SK-N-MC (cell line): ENCODE results near the gene ZNF428.

ENCODE experiments used
- DNase-seq: peaks from one replicate; pipeline ENCODE4 v3.0.0-alpha.2; 2011; ENCODE audit warnings: low read depth, low spot score
- H3K27ac ChIP-seq: fragments of 200-600 bp; sonication (generic); 2 replicates; pipeline ENCODE4 v1.5.1; 2016; ENCODE audit warnings: mixed run types
- H3K36me3 ChIP-seq: fragments of 200-600 bp; sonication (generic); 2 replicates; pipeline ENCODE4 v1.6.1; 2017; ENCODE audit warnings: antibody characterized with exemption, low read length, mixed read lengths; ENCODE audit not compliant: insufficient read depth
- H3K4me3 ChIP-seq: fragments of 200-600 bp; sonication (generic); 2 replicates; pipeline ENCODE4 v1.5.1; 2016
- H3K9ac ChIP-seq: fragments of 200-600 bp; sonication (generic); 2 replicates; pipeline ENCODE4 v1.8.0; 2017; ENCODE audit warnings: mixed run types, mixed read lengths; ENCODE audit not compliant: insufficient read length
- H3K9me3 ChIP-seq: fragments of 200-600 bp; sonication (generic); 2 replicates; pipeline ENCODE4 v1.6.1; 2017; ENCODE audit warnings: low read depth, mild to moderate bottlenecking, antibody characterized with exemption, low read length, moderate library complexity, mixed read lengths
- EZH2 ChIP-seq: fragments of 200-600 bp; sonication (generic); IDR thresholded peaks from one replicate; pipeline ENCODE4 v1.6.1; 2017; ENCODE audit warnings: antibody characterized with exemption
- FOXP2 ChIP-seq: optimal IDR thresholded peaks from 2 replicates; pipeline ENCODE3; 2011; ENCODE audit warnings: mild to moderate bottlenecking, moderate library complexity; ENCODE audit not compliant: insufficient read depth; ENCODE audit errors: extremely low read length, control extremely low read depth
- POLR2AphosphoS5 ChIP-seq: IDR thresholded peaks from 2 replicates; pipeline ENCODE4 v1.6.1; 2012; ENCODE audit warnings: mild to moderate bottlenecking, low read depth, low read length, borderline replicate concordance

The ZNF428 gene

DNA sequence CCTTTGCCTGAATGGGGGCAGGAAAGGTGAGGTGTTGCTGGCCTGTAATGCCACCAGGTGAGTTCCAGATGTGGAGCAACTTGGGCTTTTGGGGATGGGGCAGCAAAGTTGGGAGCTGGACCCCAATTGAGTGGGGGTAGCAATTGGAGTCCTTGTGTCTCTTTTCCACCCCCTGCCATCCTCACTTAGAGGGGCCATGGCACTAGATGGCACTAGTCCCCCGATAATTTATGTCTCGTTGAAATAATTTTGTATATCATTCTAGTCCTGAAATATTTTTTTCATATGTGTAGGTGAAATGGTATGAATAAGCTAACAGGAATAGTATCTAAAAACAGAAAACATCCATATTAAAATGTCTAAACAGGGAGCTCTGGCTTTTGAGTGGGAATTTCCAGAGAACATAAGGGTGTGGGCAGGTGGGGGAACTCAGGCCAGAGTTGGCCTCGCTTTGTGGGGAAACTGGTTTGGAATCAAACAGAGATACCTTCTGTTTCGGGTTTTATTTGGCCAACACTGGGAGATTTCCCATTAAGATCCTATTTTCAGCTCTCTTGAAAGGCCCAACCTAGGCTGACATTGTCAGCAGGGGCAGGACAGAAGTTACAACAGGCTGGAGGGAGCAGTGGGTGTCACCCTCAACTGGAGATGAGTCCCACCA lies 19.7 kb downstream of the ZNF428 start:
- Histone ChIP-seq H3K4me3 (no peak overlapping the region), H3K9ac (no peak overlapping the region), H3K27ac (no peak overlapping the region), H3K36me3 (peaks cover 18% of the 10 kb centered on the region), H3K9me3 (no peaks in the 10 kb centered on the region)
- no peak for DNase-seq
- no peak for TF ChIP-seq FOXP2
- no peak for TF ChIP-seq EZH2
- TF ChIP-seq POLR2AphosphoS5 = no peak

DNA sequence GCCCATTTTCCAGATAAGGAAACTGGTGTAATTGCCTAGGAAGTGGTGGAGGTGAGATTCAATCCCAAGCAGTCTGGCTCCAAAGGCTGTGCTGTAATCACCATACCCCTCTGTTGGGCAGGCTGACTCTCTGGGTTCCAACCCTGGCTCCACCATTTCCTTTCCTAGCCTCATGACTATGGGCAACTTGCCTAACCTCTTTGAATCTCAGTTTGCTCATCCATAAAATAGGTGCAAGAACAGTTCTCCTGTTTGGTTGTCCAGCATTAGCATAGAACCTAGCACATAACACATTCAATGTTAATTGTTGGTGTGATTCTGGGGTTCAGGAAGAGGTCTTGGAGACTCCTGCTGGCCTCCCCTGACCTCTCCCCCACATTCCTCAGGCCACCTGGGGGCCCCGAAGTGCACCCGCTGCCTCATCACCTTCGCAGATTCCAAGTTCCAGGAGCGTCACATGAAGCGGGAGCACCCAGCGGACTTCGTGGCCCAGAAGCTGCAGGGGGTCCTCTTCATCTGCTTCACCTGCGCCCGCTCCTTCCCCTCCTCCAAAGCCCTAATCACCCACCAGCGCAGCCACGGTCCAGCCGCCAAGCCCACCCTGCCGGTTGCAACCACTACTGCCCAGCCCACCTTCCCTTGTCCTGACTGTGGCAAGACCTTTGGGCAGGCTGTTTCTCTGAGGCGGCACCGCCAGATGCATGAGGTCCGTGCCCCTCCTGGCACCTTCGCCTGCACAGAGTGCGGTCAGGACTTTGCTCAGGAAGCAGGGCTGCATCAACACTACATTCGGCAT lies 20.8 kb downstream of the ZNF428 start:
- no peak for DNase-seq
- Histone ChIP-seq H3K9me3 (no peaks in the 10 kb centered on the region), H3K36me3 (peaks cover 18% of the 10 kb centered on the region), H3K9ac (no peak overlapping the region), H3K4me3 (no peak overlapping the region), H3K27ac (no peak overlapping the region)
- TF ChIP-seq FOXP2 = no peak
- no peak for TF ChIP-seq POLR2AphosphoS5
- no peak for TF ChIP-seq EZH2

DNA sequence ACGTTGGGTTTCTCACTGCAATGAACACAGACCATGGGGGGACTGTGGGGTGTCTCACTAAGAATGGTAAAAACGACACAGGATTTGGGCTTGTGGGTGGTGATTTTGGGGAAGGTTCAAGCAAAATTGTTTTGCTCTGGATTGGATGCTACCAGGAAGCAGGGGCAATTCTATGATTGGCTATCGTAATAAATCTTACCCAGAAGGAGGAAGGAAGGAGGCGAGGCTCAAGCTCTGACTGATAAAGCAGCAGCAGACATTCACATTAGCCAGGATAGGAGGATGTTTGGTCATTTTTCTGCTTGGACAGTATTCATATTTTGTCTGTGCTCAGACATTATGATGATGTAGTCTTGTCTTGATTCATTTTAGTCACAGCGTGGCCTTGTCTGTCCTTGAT lies 21.6 kb downstream of the ZNF428 start:
- peaks cover 18% of the 10 kb centered on the region for H3K36me3 ChIP-seq
- TF ChIP-seq FOXP2 = no peak
- TF ChIP-seq POLR2AphosphoS5 = no peak
- no peak for TF ChIP-seq EZH2
- H3K9me3 ChIP-seq = no peaks in the 10 kb centered on the region
- no peak overlapping the region for H3K27ac ChIP-seq
- peak overlapping the region; percentile 85 for H3K4me3 ChIP-seq
- DNase-seq = no peak
- peak overlapping the region; percentile 92 for H3K9ac ChIP-seq

DNA sequence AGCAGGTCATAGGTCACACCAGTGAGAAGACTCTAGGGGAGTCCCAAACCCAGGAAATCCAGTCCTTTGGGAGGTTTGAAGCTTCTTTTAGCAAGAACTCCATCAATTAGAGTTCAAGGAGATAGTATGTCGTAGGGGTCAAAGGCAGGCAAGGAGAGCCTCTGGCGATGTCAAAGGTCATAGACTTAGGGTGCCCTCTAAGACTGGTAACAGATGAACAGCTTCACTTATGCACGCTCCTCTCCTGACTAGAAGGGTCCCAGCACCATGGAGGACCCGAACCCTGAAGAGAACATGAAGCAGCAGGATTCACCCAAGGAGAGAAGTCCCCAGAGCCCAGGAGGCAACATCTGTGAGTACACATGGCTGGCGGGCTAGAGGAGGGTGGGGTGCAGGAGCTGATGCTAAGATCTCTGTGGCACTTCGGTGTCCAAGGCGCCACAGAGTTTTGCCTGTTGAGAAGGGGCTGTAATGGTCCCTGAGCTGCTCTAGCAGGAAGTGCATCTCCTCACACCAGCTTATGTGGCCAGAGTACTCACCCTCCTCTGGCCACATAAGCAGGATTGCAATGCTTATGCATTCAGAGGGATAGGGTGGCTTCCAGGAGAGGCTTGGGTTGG lies 22.5 kb downstream of the ZNF428 start:
- H3K4me3 ChIP-seq = peak overlapping the region; percentile 85
- DNase-seq = no peak
- peaks cover 18% of the 10 kb centered on the region for H3K36me3 ChIP-seq
- TF ChIP-seq FOXP2 = no peak
- TF ChIP-seq POLR2AphosphoS5 = no peak
- TF ChIP-seq EZH2 = no peak
- H3K27ac ChIP-seq = peak overlapping the region; percentile 99
- no peaks in the 10 kb centered on the region for H3K9me3 ChIP-seq
- peak overlapping the region; percentile 92 for H3K9ac ChIP-seq

DNA sequence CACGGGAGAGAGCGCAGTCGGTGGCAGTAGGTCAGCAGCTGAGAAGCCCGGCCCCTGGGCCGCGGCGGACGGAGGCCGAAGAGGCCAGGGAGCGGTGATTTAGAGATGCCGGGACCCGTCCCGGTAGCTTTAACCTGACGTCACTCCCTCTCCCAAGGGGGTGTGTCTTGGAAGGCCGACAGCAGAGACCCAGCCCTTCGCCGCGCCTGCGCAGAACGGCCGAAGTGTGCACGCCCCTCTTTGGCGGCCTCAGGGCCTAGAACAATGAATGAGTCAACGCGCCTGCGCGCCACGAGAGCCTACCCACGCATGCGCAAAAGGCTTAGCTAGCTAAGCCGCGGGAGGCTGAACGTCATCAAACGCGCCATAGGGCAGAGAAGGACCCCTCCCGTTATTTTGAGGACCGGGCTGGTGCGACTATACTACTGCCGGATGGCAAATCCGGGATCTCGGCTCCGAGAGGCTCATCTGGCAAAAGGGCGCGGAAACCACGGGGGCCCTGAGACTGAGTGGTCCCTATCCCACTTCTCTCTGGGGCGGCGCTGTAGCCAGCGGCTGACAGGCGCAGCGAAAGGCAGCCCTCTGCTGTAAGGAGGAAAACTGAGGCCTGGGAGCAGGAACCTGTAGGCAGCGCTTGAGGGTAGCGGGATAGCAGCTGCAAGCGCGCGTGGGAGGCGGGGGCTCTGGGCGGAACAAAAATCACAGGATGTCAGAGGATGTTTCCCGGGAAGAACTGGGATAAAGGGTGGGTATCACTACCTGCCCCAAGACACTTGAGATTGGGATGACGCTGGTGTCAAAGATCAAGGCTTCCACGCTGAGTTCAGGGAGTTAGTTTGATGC lies 23.2 kb downstream of the ZNF428 start, which contains the start of the genes IRGQ and ZNF576:
TSS of gene IRGQ (minus strand) at position 136 of the 843 bp plus-strand sequence. CDS start 796 bp downstream, outside the sequence.
TSS of gene ZNF576 (plus strand) at position 597 of the 843 bp plus-strand sequence. CDS start 514 bp downstream, outside the sequence.
- H3K9me3 ChIP-seq = no peaks in the 10 kb centered on the region
- peak within 1 kb of the TSS; percentile 99 for H3K27ac ChIP-seq
- H3K9ac ChIP-seq = peak within 1 kb of the TSS; percentile 92
- no peak for TF ChIP-seq FOXP2
- peak; percentile 59; the same call in 1 of the 2 replicates for TF ChIP-seq POLR2AphosphoS5
- TF ChIP-seq EZH2 = no peak
- H3K36me3 ChIP-seq = peaks cover 13% of the 10 kb centered on the region
- H3K4me3 ChIP-seq = peak within 1 kb of the TSS; percentile 85
- DNase-seq = peak; percentile 97

DNA sequence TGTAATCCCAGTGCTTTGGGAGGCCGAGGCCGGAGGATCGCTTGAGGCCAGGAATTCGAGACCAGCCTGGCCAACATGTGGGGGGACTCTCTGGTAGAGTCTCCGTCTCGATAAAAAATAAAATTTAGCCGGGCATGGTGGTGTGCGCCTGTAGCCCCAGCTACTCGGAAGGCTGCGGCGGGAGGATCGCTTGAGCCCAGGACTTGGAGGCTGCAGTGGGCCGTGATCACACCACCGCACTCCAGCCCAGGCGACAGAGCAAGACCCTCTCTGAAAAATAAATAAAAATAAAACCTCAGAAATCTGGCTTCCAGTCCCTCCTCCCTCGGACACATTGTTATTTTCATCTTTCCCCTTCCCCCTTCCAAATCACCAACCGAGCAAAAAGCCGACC lies 23.8 kb downstream of the ZNF428 start:
- Histone ChIP-seq H3K4me3 (peak overlapping the region; percentile 85), H3K9me3 (no peaks in the 10 kb centered on the region), H3K27ac (no peak overlapping the region), H3K9ac (peak overlapping the region; percentile 91), H3K36me3 (peaks cover 13% of the 10 kb centered on the region)
- no peak for TF ChIP-seq FOXP2
- no peak for TF ChIP-seq EZH2
- no peak for TF ChIP-seq POLR2AphosphoS5
- DNase-seq = no peak

DNA sequence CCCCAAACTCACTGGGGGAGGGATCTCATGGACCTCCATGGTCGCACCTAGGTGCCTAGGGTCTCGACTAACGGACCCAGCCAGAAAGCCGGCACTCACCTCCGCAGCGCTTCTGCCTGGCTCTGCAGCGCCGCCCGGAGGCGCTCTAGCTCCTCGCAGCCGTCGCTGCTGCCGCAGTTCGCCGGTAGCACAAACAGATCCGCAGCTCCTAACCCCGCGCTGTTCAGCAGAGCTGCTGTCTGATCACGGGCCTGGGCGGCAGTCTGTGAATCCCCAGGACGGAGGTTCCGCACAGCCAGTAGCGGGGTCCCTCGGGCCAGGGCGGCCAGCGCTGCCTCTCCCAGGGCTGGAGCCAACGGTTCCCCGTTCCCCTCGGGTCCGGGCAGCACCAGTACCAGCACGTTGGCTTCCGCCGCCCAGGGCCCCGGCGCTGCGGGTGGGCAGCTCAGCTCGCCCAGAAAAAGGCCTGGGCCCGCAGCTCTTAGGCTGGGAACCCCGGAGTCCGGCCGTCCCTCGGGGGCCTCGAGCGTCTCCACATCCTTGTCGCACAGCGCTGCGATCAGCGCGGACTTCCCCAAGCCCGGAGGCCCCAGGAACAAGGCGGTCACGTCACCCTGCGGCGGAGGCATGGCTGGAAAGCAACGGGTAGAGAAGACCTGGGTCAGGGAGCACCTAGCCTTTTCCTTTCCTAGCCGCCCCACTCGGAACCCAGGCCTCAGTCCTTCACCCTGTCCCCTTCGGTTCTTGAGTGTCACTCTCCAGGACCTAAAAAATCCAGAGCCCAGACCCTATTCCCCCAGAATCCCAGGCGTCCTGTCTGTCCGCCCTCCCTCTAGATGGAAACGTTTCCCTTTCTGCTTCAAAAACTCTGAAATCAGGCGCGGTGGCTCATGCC lies 24.5 kb downstream of the ZNF428 start:
- Histone ChIP-seq H3K4me3 (peak overlapping the region; percentile 85), H3K9ac (peak overlapping the region; percentile 91), H3K9me3 (no peaks in the 10 kb centered on the region), H3K27ac (no peak overlapping the region), H3K36me3 (peaks cover 9% of the 10 kb centered on the region)
- TF ChIP-seq POLR2AphosphoS5 (no peak), EZH2 (no peak), FOXP2 (no peak)
- no peak for DNase-seq
